ENCODE results near the gene CORO2A.

Gene CORO2A

DNA sequence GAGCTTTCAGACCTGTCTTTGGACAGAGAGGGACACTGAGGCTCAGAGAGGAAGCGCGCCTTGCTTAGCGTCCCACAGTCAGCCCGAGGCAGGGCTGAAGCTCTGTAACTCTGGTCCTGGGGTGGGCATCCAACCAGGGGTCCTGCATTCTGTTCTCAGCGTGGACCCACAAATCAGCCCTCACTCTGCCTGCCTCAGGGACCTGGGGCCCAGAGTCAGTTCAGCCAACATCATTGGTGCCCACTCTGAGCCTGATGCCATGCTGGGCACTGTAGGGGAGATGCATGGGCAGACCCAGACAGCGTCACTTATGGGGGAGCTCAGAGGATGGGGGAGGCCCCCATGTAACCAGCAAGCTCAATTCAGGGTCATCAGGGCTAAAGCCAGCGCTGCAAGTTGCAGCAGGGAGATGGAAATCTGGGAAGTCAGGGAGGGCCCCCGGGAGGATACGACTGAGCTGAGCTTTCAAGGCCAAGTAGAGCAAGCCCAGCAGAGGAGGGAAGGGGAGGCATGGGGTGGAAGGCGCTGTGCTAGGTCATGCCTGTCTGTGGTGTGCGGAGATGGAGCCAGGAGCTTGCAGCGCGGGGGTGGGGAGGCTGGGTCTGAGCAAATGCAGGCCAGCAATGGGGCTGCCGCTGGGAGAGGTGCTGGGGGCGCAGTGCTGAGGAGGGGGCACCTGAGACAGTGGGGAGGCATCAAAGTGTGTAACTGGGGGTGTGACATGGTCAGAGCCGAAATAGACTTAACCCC lies 21.1 kb downstream of the CORO2A start:
- TF ChIP-seq YY1 (IDR thresholded peaks at IDR 0.05; ENCODE audit: low read depth) (no peak), TCF12 (IDR thresholded peaks at IDR 0.05; ENCODE audit: low read depth) (no peak), EP300 (IDR thresholded peaks at IDR 0.05; ENCODE audit: borderline replicate concordance) (no peak), TAF1 (IDR thresholded peaks at IDR 0.05; ENCODE audit: low read depth) (no peak), USF1 (IDR thresholded peaks at IDR 0.05) (no peak), NFIC (IDR thresholded peaks at IDR 0.05) (no peak), CEBPB (IDR thresholded peaks at IDR 0.05) (no peak), FOXM1 (IDR thresholded peaks at IDR 0.05; ENCODE audit: borderline replicate concordance, low read depth) (no peak), ZBTB7A (IDR thresholded peaks at IDR 0.05; ENCODE audit: low read depth) (no peak)
- TF ChIP-seq, protein P1, sequence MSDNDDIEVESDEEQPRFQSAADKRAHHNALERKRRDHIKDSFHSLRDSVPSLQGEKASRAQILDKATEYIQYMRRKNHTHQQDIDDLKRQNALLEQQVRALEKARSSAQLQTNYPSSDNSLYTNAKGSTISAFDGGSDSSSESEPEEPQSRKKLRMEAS (IDR thresholded peaks at IDR 0.05), result no peak
- TF ChIP-seq, protein P2, sequence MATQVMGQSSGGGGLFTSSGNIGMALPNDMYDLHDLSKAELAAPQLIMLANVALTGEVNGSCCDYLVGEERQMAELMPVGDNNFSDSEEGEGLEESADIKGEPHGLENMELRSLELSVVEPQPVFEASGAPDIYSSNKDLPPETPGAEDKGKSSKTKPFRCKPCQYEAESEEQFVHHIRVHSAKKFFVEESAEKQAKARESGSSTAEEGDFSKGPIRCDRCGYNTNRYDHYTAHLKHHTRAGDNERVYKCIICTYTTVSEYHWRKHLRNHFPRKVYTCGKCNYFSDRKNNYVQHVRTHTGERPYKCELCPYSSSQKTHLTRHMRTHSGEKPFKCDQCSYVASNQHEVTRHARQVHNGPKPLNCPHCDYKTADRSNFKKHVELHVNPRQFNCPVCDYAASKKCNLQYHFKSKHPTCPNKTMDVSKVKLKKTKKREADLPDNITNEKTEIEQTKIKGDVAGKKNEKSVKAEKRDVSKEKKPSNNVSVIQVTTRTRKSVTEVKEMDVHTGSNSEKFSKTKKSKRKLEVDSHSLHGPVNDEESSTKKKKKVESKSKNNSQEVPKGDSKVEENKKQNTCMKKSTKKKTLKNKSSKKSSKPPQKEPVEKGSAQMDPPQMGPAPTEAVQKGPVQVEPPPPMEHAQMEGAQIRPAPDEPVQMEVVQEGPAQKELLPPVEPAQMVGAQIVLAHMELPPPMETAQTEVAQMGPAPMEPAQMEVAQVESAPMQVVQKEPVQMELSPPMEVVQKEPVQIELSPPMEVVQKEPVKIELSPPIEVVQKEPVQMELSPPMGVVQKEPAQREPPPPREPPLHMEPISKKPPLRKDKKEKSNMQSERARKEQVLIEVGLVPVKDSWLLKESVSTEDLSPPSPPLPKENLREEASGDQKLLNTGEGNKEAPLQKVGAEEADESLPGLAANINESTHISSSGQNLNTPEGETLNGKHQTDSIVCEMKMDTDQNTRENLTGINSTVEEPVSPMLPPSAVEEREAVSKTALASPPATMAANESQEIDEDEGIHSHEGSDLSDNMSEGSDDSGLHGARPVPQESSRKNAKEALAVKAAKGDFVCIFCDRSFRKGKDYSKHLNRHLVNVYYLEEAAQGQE (IDR thresholded peaks at IDR 0.05; ENCODE audit: low read depth), result no peak

DNA sequence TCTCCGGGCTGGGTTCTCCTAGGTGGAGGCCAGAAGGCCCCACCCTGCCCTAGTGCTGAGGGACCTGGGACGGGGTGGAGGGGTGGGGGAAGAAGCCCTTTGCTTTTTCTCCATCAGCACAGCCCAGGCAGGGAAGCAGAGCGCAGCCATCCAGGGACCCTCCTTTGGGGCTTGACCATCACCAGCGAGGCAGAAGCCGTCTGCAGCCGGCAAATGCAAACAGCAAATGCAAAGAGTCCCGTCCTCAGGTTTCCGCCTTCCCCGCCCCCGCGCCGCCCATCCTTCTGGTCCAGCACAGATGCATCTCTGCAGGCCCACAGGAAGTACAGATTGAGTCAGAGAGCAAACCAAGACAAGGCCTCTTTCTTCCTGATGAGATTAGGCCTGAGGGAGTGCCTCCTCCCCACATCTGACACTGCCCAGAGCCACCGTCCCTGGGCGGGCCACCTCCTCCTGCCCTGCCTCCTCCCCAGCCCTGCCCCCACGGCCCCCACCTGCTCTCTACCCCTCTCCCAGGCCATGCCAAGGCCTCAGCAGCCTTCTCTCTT lies 23.4 kb downstream of the CORO2A start:
- TF ChIP-seq TAF1 (IDR thresholded peaks at IDR 0.05; ENCODE audit: low read depth), result no peak

GRCh38 chr9:98168153-98168780 lies 24.2 kb downstream of the CORO2A start:
- TF ChIP-seq USF1 (IDR thresholded peaks at IDR 0.05) (no peak), CEBPB (IDR thresholded peaks at IDR 0.05) (no peak), RAD21 (IDR thresholded peaks at IDR 0.05; ENCODE audit: low read depth) (no peak), YY1 (IDR thresholded peaks at IDR 0.05; ENCODE audit: low read depth) (no peak), TEAD4 (IDR thresholded peaks at IDR 0.05) (no peak), CREB1 (IDR thresholded peaks at IDR 0.05; ENCODE audit: low read depth) (no peak), TCF12 (IDR thresholded peaks at IDR 0.05; ENCODE audit: low read depth) (no peak), EGR1 (IDR thresholded peaks at IDR 0.05) (no peak), ZBTB7A (IDR thresholded peaks at IDR 0.05; ENCODE audit: low read depth) (no peak), NFIC (IDR thresholded peaks at IDR 0.05) (no peak), FOXM1 (IDR thresholded peaks at IDR 0.05; ENCODE audit: borderline replicate concordance, low read depth) (no peak), EP300 (IDR thresholded peaks at IDR 0.05; ENCODE audit: borderline replicate concordance) (no peak), TAF1 (IDR thresholded peaks at IDR 0.05; ENCODE audit: low read depth) (no peak)
- TF ChIP-seq, protein P1 (IDR thresholded peaks at IDR 0.05), result no peak
- TF ChIP-seq, protein P2 (IDR thresholded peaks at IDR 0.05; ENCODE audit: low read depth), result no peak

GRCh38 chr9:98164912-98165311 lies 27.5 kb downstream of the CORO2A start:
- TF ChIP-seq USF1 (IDR thresholded peaks at IDR 0.05) (no peak), NFIC (IDR thresholded peaks at IDR 0.05) (no peak), TAF1 (IDR thresholded peaks at IDR 0.05; ENCODE audit: low read depth) (no peak)
- TF ChIP-seq, protein P2 (IDR thresholded peaks at IDR 0.05; ENCODE audit: low read depth), result no peak
- TF ChIP-seq, protein P1 (IDR thresholded peaks at IDR 0.05), result no peak

Data from Ishikawa (cell line).